ENCODE data around the gene SETD1B.
A peak's percentile ranks its signal among the peaks of the same experiment; 100 is the strongest.

Gene SETD1B

DNA sequence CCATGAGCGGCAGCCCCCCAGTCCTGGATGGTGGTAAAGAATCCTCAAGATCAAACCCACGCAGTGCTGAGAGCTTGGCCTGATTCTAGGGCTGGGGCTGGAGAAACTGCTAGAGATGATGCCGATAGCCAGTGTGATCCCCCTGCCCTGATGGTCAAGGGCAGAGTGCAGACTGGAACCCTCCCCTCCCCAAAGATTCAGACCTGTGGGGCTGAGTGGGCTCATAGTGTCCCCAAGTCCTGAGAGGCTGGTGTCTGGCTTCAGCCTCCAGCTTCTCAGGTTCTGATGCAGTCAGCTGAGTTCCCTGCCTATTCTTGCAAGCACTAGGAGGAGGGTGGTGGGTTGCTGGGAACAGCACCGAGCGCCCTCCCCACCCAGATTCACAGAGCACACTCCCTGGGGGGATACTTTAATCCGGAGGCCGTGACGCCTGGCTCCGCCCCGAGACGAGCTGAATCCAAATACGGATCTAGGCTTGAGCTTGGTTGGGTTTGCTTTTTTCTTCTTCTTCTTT is 22.3 kb upstream of the SETD1B start:
- DNase-seq (ENCODE audit: low spot score) = no peak
- TF ChIP-seq, protein P1, sequence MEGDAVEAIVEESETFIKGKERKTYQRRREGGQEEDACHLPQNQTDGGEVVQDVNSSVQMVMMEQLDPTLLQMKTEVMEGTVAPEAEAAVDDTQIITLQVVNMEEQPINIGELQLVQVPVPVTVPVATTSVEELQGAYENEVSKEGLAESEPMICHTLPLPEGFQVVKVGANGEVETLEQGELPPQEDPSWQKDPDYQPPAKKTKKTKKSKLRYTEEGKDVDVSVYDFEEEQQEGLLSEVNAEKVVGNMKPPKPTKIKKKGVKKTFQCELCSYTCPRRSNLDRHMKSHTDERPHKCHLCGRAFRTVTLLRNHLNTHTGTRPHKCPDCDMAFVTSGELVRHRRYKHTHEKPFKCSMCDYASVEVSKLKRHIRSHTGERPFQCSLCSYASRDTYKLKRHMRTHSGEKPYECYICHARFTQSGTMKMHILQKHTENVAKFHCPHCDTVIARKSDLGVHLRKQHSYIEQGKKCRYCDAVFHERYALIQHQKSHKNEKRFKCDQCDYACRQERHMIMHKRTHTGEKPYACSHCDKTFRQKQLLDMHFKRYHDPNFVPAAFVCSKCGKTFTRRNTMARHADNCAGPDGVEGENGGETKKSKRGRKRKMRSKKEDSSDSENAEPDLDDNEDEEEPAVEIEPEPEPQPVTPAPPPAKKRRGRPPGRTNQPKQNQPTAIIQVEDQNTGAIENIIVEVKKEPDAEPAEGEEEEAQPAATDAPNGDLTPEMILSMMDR (IDR thresholded peaks at IDR 0.05; ENCODE audit: extremely low read depth, missing control alignments) = no peak

DNA sequence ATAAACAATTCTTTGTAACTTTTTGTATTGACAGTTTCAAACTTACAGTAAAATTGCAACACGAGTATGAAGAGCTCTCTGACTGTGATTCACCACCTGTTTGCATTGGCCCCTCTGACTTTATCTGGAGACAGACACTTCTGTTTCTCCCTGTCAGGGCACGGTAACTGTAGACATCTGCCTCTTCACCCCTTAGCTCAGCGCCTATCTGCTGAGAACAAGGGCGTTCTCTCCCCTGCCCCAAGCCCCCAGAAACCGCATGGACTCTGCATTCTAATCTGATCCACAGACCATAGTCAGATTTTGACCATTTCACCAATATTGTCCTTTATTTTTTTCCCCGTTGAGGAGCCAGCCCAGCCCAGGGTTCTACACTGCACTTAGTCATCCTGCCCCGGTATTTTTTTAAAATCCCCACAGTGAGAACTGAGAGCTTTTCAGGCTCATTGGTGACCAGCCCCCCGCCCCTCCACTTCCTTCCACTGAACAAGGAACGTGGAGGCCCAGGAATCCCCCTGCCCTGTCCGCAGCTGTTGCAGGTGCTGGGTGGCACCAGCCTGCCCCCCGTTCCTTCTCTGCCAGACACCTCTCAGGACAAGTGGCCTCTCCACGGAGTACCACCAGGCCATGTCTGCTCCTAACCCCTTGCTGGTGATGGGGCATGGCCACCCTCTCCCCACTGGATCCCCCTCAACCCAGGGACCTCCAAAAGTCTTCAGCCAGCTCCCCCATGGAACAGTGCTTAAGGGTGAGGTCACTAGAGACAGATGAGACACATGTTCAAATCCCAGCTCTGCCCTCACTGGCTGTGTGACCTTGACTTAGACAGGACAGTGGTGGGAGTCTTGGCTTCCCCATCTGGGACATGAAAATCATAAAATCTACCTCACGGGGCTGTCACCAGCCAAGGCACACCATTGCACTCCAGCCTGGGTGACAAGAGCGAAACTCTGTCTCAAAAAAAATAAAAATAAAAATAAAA is 21.5 kb upstream of the SETD1B start:
- TF ChIP-seq, protein P1 (IDR thresholded peaks at IDR 0.05; ENCODE audit: extremely low read depth, missing control alignments) = no peak
- peak; percentile 71 for DNase-seq (ENCODE audit: low spot score)

DNA sequence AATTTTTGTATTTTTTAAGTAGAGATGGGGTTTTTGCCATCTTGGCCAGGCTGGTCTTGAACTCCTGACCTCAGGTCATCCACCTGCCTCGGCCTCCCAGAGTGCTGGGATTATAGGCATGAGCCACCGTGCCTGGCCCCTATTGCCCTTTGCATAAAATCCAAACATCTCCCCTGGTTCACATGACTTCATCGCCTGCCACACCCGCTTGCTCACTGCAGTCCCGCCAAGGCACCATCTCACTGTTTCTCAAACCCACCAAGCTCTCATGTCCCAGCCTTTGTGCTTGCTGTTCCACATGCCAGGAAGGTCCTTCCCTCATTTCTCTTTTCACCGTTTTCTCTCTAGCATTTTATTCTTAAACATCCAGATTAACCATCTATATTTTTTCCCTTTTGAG is 20.0 kb upstream of the SETD1B start:
- DNase-seq (ENCODE audit: low spot score) = no peak
- TF ChIP-seq, protein P1 (IDR thresholded peaks at IDR 0.05; ENCODE audit: extremely low read depth, missing control alignments) = no peak

DNA sequence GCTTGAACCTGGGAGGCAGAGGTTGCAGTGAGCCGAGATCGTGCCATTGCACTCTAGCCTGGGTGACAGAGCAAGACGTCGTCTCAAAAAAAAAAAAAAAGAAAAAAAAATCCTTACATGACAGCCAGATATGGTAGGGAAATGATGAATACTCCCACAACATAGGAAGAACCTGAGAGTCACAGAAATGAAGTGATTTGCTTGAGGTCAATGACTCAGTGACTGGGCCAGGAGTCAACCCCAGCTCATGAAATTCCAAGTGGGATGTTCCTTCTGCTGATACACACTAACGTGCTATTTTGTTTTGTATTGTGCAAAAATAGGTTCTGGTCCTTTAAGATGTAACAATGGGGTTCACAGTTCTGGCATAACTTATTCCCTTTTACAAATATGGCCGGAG is 19.3 kb upstream of the SETD1B start:
- no peak for DNase-seq (ENCODE audit: low spot score)
- TF ChIP-seq, protein P1 (IDR thresholded peaks at IDR 0.05; ENCODE audit: extremely low read depth, missing control alignments) = no peak

DNA sequence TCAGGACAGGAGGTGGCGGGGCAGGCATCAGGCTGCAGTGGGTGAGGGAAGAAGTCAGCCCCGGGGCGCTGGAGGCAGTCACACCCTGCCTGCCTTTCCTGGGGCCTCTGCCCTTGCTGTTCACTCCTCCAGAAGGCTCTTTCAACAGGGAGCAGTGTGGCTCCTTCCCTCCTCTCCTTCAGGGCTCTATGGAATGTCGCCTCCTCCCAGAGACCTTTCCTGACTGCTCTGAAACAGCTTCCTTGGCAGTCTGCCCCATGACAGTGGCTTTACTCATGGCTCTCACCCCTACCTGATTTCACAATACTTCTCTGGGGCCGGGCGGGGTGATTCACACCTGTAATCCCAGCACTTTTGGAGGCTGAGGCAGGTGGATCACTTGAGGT is 17.4 kb upstream of the SETD1B start:
- DNase-seq (ENCODE audit: low spot score) = no peak

DNA sequence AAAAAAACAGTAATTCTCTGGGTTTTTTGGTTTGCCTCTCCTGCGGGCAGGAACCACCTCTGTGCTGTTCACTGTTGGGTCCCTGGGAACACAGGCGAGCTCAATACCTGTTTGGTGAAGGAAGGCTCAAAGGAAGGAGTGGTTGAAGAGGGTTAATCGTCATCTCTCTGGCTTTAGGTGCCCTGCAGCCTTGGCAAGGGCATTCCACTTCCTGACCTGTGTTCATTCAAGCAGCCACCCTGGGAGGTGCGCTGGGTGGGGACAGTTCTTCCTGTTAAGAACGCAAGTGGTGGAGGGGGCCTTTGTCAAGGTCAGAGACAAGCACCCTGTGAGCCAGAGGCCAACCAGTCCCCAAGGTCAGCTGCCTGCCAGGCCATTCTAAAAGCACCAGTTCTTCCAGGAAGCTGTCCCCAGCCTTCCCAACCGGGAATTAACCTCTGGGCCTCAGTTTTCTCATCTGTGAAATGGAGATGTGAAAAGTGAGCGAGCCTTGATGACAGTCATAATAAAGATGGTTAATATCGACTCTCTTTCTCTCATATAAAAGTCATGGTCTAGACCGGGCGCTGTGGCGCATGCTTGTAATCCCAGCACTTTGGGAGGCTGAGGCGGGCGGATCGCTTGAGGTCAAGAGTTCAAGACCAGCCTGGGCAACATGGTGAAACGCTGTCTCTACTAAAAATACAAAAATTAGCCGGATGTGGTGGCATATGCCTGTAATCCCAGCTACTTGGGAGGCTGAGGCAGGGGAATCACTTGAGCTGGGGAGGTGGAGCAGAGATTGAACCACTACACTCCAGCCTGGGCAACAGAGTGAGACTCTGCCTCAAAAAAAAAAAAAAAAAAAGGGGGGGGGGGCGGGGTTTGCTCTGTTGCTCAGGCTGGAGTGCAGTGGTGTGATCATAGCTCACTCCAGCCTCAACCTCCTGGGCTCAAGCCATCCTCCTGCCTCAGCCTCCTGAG is 16.5 kb upstream of the SETD1B start:
- TF ChIP-seq, protein P1 (IDR thresholded peaks at IDR 0.05; ENCODE audit: extremely low read depth, missing control alignments) = no peak
- no peak for DNase-seq (ENCODE audit: low spot score)

More for the DNA sequence above, 17.4 kb upstream of the SETD1B start:
- TF ChIP-seq, protein P1 (IDR thresholded peaks at IDR 0.05; ENCODE audit: extremely low read depth, missing control alignments) = no peak
